HEK293 (cell line): Measurements from ENCODE around the gene PTPRN2.
"Not testable (repeated sequence)": the region's sequence is repeated elsewhere in the genome, so short reads cannot be mapped to it uniquely, and the experiment has no call there.

ENCODE experiments used
- BCL11A ChIP-seq: fragments of 450-650 bp; formaldehyde crosslinking; IDR thresholded peaks from 2 replicates; pipeline ENCODE4 v1.5.1; 2016; ENCODE audit warnings: low read depth, missing biosample characterization, missing genetic modification characterization
- MYNN ChIP-seq: fragments of 450-650 bp; formaldehyde crosslinking; IDR thresholded peaks from 2 replicates; pipeline ENCODE4 v1.5.1; 2016; ENCODE audit warnings: missing biosample characterization, missing genetic modification characterization, borderline replicate concordance
- RBAK ChIP-seq: fragments of 450-650 bp; formaldehyde crosslinking; IDR thresholded peaks from 2 replicates; pipeline ENCODE4 v1.5.1; 2016; ENCODE audit warnings: missing biosample characterization, missing genetic modification characterization
- SCRT1 ChIP-seq: fragments of 450-650 bp; formaldehyde crosslinking; IDR thresholded peaks from 2 replicates; pipeline ENCODE4 v1.5.1; 2016; ENCODE audit warnings: missing biosample characterization, missing genetic modification characterization, borderline replicate concordance
- SCRT2 ChIP-seq: fragments of 450-650 bp; formaldehyde crosslinking; IDR thresholded peaks from 2 replicates; pipeline ENCODE4 v1.5.1; 2016; ENCODE audit warnings: missing biosample characterization, missing genetic modification characterization
- ZNF138 ChIP-seq: fragments of 450-650 bp; formaldehyde crosslinking; IDR thresholded peaks from 2 replicates; pipeline ENCODE4 v1.5.1; 2016; ENCODE audit warnings: missing biosample characterization, missing genetic modification characterization, borderline replicate concordance
- ZNF660 ChIP-seq: fragments of 450-650 bp; IDR thresholded peaks from 2 replicates; pipeline ENCODE4 v1.5.1; 2018; ENCODE audit warnings: missing biosample characterization, mild to moderate bottlenecking, missing genetic modification characterization
- ZNF768 ChIP-seq: fragments of 450-650 bp; formaldehyde crosslinking; IDR thresholded peaks from 2 replicates; pipeline ENCODE4 v1.5.1; 2018; ENCODE audit warnings: missing biosample characterization, mild to moderate bottlenecking, missing genetic modification characterization
- TF ChIP-seq, protein P1 (sequence below): fragments of 450-650 bp; formaldehyde crosslinking; IDR thresholded peaks from 2 replicates; pipeline ENCODE4 v1.5.1; 2016; ENCODE audit warnings: missing biosample characterization, missing genetic modification characterization
- TF ChIP-seq, protein P2 (sequence below): fragments of 450-650 bp; formaldehyde crosslinking; IDR thresholded peaks from 2 replicates; pipeline ENCODE4; 2016; ENCODE audit warnings: missing biosample characterization, missing genetic modification characterization
- TF ChIP-seq, protein P3 (sequence below): fragments of 450-650 bp; formaldehyde crosslinking; IDR thresholded peaks from 2 replicates; pipeline ENCODE4 v1.5.1; 2016; ENCODE audit warnings: missing biosample characterization, missing genetic modification characterization

DNA sequence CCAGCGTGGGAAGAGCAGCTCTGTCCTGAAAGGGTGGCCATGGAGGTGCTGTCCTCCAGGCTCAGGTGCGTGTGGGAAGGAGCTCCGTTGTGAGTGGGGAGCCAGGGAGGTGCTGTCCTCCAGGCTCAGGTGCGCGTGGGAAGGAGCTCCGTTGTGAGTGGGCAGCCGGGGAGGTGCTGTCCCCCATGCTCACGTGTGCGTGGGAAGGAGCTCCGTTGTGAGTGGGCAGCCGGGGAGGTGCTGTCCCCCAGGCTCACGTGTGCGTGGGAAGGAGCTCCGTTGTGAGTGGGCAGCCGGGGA, 691.3 kb downstream of the PTPRN2 start:
- TF ChIP-seq, protein P1, sequence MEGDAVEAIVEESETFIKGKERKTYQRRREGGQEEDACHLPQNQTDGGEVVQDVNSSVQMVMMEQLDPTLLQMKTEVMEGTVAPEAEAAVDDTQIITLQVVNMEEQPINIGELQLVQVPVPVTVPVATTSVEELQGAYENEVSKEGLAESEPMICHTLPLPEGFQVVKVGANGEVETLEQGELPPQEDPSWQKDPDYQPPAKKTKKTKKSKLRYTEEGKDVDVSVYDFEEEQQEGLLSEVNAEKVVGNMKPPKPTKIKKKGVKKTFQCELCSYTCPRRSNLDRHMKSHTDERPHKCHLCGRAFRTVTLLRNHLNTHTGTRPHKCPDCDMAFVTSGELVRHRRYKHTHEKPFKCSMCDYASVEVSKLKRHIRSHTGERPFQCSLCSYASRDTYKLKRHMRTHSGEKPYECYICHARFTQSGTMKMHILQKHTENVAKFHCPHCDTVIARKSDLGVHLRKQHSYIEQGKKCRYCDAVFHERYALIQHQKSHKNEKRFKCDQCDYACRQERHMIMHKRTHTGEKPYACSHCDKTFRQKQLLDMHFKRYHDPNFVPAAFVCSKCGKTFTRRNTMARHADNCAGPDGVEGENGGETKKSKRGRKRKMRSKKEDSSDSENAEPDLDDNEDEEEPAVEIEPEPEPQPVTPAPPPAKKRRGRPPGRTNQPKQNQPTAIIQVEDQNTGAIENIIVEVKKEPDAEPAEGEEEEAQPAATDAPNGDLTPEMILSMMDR (tag by site-specific recombination), result not testable (repeated sequence)
- TF ChIP-seq SCRT2 (tag by site-specific recombination); BCL11A (tag by site-specific recombination); MYNN; ZNF768 (tag by site-specific recombination); RBAK; ZNF138; ZNF660; SCRT1: not testable (repeated sequence)
- TF ChIP-seq, protein P2, sequence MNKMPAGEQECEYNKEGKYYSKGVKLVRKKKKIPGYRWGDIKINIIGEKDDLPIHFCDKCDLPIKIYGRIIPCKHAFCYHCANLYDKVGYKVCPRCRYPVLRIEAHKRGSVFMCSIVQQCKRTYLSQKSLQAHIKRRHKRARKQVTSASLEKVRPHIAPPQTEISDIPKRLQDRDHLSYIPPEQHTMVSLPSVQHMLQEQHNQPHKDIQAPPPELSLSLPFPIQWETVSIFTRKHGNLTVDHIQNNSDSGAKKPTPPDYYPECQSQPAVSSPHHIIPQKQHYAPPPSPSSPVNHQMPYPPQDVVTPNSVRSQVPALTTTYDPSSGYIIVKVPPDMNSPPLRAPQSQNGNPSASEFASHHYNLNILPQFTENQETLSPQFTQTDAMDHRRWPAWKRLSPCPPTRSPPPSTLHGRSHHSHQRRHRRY (tag by site-specific recombination), result not testable (repeated sequence)
- TF ChIP-seq, protein P3, sequence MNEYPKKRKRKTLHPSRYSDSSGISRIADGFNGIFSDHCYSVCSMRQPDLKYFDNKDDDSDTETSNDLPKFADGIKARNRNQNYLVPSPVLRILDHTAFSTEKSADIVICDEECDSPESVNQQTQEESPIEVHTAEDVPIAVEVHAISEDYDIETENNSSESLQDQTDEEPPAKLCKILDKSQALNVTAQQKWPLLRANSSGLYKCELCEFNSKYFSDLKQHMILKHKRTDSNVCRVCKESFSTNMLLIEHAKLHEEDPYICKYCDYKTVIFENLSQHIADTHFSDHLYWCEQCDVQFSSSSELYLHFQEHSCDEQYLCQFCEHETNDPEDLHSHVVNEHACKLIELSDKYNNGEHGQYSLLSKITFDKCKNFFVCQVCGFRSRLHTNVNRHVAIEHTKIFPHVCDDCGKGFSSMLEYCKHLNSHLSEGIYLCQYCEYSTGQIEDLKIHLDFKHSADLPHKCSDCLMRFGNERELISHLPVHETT (tag by site-specific recombination), result not testable (repeated sequence)
